CD4-positive, alpha-beta T cell treated with Interleukin-15 for 4 hours (primary cell): ENCODE data around the gene CREB5.

Source experiments
- DNase-seq: peaks from one replicate; pipeline ENCODE4 v3.0.0-alpha.2; 2020; ENCODE audit warnings: low spot score

The CREB5 gene

DNA sequence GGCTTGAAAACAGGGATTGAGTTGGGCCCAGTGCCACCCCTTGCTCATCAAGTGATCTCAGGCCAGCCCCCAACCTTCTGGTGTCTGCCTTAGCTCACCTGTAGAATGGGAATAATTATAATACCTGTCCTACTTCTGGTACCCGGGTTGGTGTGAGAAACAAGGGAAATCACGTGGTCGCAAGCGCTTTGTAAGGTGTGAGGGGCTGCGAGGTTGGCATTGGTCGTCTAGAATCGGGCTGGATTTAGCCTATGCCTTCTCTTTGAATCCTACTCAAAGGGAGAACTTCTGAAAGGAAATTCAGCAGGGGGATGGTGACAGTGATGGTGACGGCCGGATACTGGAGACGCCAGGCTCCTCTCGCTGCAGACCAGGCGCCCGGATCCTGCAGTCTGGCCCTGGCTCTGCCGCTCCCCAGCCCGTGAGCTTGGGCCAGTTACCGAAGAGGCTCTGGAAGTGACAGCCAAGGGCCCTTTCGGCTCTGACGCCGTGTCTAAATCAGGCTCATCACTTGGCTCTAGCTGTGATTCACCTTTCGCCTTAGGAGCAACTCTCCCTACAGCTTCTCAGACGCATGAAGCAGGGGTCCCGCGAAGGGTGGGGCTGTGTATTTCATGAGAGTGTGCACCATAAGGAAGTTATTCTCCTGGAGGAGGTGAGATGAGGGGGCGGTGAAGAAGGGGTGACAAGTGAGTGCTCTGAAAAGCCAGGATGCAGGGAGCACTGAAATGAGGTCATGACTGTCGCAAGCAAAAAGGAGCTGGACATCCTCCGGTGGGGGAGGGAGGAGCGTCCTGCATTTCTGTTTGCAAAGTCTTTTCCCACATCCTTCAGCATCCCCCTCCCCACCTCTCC, 4.0 kb upstream of the CREB5 start:
- DNase-seq: no peak

DNA sequence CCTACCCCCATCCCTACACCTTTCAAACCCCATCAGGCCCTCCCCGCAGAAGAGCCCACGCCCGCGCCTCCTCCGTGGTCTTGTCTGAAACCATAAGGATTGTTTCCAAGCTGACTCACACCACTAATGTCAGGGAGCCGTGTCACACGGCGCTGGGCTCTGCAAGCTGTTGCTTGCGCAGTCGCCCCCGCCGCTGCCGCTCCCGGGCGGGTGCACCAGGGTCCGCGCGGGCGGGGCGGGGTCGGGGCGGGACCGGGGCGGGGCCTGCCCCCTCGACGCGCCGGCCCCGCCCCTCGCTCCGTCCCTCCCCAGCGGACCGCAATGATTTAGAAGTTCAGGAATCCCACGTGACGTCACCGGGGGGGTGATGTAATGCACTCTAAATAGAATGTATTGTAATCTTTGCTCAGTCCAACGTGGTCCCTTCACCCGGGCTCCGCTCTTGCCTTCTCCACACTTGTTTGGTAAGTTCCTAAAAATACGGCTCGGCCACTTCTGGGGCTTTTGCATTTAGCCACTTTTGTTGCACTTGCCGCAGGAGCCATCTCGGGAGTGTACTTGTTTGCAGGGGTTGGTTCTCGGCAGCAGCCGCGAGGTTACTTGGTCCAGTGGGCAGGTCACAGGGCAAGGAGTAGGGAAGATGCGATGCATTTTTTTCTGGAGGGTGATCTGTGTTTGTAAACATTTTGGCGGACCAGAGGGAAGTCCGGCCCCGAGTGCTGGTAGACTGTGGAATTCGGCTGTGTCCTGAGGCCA, 3.2 kb upstream of the CREB5 start:
- peak; percentile 26 for DNase-seq

DNA sequence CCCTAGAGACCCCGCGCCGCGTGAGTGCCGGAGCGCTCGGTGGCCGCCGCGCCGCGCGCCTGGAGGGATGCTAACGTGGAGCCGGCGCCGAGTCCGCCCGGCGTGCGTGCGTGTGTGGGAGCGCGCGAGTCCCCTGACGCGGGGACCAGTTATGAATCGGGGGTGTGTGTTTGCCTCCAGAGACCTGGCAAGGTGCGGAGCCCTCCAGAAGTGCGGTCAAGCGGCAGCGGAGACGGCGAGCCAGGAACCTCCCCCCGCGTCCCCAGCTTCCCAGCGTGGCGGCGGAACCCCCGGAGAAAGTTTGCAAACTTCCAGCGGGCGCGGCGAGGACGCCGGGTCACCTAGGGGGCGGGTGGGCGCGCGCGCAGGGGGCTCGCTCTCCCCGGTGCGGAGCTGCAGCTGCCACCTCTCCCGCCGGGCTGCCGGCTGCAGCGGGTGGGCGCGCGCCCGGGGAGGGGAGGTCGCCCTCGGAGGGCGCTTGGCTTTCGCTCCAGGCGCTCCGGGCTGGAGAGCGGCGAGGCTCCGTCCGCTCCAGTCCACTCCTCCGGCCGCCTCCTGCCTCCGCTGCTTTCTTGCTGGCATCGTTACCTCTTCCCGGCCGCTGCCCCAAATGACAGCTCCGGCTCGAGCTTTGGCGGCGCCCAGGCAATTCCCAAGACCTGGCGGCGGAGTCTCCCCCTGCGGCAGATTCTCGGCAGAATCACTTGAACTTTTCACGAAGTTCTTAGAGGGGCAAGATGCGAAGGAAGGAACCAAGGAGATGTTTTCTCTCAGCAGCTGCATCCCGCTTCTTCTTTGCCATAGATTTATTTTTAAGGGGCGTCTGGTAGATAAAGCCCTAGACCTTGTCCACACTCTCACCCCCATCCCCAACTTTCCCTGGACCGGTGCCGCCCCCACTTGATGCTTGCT, 2.3 kb upstream of the CREB5 start:
- no peak for DNase-seq

DNA sequence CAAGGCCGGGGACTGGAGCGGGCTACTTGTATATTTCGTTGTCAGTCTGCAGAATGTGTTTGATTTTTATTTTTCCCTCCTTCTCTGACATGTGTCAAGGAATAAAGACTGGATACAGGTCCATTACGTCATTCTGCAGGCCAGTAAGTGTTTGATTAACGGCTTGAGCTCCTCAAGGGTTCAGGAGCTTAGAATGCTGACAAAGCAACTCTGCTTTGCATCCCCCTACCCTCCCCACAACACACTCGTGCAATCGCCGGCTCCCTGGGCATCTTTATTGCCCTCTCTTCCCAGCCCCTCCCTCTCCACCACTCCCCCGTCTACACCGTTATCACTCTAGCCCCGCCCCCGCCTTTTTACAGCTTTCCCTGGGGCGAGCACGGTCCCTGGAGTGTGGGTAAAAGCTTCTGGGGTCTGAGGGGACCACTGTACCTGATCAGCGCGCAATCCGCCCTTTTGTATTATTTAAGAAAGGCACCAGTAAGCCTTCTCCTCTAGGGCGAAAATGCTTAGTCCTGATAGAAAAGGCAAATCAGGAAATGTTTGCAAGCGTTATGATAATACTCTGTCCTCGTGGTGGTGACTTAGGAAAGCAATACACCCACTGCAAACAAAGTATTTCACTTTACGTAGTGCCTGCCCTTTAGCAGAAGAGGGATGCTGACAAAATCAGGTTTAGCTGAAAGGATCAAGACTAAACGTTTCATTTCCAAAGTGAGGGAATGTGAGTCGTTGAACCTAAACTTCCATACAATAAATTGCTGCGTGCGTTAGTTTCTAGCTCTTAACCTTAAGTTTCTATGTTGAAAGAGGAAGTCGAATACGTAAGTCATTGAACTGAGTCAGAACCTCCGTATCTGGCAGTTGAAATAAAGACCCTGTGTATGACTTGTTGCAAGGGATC, 1.4 kb upstream of the CREB5 start:
- DNase-seq: no peak

DNA sequence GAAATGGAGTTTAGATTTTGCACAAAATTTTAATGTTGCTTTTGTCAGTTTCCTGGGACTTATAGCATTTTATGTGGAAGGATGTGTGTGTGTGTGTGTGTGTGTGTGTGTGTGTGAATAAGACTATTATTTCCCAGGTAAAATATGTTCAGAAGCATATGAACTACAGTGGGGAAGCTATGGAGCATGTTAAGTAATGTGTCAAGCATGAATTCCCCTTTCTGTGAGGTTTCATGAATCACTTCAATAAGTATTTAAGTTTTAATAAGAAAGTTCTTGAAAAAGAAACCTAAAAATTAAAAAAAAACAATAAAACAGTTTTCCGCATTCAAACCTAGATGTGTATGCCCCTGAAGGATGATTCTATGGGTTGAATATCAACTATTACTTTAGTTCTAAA, 693 bp downstream of the CREB5 start:
- no peak for DNase-seq

DNA sequence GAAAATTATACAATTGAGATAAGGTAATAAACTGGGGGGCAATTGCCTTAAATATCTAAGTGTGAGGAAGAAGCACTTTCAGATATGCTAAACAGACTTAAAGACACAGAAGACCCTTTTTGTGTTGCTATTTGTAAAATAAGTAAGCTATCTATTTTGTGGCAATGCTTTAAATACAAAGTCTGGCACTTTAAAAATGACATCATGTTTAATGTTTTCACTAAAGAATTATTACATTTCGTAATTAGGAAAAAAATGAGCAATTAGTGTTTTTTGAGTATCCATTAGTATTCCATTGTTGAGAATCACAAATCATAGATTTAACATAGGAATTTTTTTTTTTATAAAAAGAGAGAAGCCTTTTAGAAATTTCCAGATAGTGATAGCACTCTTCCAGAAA, 2.1 kb downstream of the CREB5 start:
- no peak for DNase-seq

DNA sequence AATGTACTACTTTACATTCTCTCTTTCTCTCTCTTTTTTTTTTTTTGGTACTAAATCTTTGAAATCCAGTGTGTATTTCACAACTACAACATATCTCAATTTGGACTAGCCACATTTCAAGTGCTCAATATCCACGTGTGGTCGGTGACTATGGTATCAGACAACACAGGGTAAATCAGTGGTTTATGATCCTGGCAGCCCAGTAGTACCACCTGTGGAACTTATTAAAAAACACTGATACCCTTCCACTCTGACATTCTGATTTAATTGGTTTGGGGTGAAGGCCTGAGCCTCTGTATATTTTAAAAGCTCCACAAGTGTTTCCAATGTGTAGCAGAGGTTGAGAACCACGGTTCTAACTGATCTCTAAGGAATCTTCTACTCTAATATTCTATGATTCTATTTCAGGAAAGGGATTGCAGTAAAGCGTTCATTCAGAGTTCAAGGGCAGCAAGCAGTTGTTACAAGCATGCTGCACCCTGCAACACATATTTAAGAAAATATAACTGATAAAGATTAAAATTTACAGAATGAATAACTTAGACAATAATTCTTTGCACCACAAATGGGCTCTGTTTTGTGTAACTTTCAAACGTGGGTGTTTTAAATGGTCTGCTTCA, 5.1 kb downstream of the CREB5 start:
- no peak for DNase-seq

DNA sequence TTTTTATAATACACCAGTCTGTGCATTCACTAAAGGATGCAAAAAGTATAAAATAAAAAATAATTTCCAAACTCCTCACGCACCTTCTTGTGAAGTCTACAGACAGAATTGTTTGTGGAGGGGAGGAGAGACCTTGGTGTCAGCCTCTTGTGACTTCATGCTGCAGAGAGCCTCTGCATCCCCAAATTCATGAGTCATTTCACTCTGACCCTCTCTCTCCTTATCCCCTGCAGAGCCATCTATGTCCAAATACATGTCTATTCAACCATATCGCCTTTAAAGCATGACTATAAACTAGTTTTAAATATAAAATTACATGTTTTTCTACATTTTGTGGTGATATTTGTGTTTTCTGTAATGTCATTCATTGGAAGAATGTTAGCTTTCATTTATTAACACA, 6.0 kb downstream of the CREB5 start:
- no peak for DNase-seq

DNA sequence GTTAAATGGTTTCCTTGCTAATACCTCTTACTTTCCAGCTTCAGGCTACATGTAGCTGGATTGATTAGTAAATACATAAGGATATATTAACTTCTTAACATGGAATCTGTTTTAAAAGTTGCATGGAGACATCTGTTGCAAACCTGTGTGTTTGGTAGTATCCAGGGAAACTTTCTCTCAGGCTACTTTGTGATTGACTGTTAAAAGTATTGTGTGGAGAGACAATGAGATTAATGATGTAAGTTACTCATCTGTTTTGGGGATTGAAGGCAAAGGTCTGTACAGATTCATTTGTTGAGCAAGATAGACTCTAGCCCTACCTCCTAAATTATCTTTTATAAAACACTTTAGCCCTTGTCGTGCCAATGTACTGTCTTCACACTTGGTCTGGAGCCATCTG, 6.6 kb downstream of the CREB5 start:
- DNase-seq: no peak

DNA sequence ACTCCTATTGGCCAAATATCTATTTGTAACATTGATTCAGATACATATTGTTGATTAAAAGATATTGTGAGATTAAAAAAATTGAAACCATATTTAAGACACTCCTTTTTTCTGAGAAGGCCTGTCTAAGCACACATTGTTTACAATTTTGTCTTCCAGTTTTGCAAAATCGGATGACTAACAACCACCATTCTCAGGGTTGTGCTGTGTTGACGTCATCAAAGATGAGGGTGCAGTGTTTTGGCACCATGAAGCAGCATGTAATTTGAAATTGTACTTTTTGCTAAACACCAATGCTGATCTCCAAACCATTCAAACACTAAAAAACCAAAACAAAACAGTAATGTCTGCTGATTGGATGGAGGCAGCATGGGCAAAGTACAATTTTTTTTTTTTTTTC, 7.4 kb downstream of the CREB5 start:
- no peak for DNase-seq

DNA sequence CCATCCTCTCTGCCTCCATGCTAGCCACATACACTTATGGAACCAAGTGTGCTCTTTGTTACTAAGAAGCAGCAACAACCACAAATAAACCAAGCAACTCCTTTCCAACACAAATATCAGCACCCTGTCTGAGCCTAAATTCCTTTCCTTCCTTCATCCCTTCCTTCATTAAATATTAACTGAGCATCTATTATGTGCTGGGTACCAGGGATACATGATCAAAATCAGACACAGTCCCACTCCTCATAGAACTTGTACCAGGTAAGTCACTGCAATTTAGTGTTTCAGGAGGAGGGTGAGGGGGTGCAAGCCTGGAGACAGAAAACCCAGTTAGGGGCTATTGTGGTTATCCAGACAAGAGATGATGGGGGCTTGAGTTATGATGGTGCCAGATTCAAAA, 10.8 kb downstream of the CREB5 start:
- no peak for DNase-seq

DNA sequence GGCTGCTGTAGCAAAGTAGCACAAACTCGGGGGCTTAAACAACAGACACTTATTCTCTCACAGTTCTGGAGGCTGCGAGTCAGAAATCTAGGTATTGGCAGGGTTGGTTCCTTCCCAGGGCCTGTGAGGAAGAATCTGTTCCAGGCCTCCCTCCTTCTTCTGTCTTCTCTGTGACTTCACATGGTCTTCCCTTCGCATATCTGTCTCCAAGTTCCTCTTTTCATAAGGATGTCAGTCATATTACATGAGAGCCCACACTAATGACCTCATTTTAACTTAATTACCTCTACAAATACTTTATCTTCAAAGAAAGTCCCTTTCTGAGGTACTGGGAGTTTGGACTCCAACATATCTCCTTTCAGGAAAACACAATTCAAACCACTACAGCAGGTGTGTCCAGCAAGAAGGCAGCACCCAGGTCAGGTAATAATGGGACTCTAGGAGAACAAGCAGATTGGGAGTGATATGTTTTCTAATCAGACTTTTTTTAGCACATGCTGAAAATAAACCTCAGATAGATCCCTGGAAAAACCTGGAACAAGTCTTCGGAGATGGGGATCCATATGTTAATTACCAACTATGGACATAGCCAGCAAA, 11.7 kb downstream of the CREB5 start:
- no peak for DNase-seq

DNA sequence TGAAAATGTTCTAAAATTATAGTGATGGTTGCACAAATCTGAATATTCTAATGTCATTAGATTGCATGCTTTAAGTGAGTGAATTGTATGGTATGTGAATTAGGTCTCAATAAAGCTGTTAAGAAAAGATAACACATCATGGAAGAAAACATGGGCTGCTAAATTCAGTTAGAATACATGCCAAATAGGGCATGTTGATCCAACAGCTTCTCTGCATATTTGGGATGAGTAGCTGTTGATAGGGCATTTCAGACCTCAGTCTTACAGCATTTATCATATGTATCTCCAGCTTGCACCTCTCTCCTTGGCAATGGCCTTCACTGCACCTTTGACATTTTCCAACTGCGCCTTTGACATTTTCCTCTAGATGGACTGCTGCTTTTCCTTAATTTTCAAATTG, 13.2 kb downstream of the CREB5 start:
- DNase-seq: no peak

DNA sequence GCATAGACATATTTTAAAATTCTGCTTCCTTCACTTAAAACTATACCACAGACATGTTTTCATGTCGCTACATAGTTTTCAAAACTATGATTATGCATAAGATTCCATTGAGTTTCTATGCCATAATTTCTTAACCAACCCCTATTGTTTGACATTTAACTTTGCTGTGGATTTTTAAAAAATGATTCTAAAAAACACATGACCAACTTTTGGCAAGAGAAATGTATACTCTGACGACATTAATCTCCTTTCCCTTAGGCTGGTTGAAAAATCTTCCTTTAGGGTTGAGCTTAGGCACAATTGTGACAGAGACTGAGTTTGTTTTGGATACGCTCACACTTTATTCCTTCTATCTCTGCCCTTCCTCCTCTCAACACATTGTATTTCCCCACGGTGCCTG, 14.9 kb downstream of the CREB5 start:
- no peak for DNase-seq

DNA sequence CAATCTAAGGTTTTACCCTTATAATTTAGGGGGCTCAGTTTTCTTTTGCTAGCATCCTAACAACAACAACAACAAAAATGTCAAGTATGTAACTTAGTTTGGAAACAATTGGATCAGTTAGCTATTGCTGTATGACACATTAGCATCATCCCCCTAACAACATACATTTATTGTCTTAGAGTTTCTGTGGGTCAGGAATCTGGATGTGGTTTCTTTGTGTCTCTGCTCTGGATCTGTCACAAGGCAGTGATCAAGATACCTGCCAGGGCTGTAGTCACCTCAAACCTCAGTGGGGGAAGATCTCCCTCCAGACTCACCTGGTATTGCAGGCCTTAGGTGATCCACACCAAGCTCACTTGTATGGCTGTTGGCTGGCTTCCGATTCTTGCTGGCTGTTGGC, 18.3 kb downstream of the CREB5 start:
- DNase-seq: no peak

DNA sequence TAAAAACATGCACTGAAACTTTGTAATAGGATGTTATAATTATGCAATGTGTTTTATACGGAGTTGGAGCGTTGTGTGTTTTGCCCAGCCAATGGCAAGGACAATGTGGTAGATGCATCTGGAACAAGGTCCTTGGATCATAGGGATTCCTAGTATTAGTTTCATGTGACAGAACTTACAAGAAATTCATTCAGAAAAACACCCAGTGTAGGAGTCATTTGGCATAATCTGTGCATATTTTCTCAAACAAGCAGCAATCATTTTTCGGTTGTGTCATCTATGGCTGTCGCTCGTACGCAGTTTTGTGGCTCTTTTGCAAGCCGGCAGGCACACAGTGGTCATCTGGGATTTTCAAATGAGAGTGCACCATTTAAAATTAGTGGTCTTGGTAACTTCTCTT, 19.8 kb downstream of the CREB5 start:
- DNase-seq: no peak

DNA sequence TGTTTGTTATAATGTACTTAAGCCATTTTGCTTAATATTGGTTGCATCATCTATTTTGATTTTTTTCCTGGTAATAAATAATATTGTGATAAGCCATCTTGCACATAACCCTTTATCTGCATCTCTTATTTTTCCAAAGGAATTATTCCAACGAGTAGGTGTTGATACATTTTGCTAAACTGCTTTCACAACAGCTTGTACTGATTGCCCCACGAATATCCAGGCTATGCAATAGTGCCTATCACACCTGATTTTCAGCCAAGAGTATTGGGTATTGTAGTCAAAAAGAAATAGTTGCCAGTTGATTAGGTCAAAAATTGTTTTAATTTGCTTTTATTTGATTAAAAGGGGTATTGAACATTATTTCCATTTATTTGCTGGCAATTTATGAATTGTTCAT, 20.7 kb downstream of the CREB5 start:
- no peak for DNase-seq

DNA sequence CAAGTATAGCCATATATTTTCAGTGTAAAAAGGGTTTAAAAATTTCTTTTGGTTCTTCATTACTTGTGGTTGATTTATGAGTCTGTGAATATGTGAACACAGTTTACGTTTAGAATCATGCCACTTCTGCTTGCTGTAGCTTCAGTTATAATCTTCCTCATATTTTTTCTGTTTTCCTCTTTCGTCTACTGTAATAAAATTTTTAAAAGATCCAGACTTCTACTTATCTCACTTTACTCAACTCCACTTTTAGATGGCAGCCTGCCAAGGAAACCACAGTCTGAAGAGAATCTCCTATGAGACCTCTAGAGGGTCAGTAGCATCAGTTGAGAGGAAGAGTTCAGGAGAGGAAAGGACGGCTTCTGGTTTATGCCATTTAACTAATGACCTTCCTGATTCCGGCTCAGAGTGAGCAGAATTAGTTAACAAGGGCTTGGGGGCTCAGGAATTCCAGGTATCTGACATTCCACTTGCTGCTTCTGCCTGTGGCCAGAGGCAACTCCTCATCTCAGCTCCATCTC, 21.4 kb downstream of the CREB5 start:
- no peak for DNase-seq

DNA sequence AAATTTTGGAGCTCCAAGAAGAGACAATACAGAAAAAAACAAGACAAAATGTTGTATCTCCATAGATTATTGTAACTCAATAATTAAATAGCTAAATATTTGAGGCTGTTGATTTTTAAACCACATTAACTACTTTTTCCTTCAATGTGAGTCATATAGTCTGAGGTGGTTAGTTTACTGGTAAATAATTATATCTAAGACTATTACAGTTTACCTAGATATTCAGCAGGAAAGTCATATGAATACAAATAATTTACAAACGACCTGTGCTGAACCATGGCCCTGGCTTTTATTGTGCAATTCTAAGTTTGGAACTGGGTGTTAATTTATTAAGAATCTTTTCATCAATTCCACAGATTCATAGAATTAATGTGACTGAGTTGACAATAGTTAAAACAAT, 22.2 kb downstream of the CREB5 start:
- no peak for DNase-seq

DNA sequence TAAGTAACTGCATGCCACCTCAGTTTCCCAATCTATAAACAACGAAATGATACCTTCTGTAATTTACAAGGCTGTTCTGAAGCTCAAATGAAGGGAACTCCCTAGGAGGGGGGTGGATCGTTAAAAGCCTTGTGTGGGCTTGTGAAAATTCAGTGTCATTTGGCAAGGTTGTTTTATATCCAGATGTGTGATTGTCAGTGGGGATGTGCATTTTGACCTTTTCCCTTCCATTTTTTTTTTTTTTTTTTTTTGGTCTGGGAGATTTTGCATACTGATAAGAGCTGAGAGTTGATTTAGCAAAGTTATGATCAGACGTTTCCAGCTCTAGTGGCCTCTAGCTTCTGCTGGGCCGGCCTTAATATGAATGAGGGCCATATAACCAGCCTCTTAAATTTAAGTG, 22.8 kb downstream of the CREB5 start:
- DNase-seq: no peak
